Fibroblast of peridontal ligament (primary cell): ENCODE measurements around the gene FLOT2.
"Not testable (repeated sequence)": the region's sequence is repeated elsewhere in the genome, so short reads cannot be mapped to it uniquely, and the experiment has no call there.

Experiments
- DNase-seq: peaks from one replicate; pipeline ENCODE4 v3.0.0-alpha.2; 2010; ENCODE audit errors: extremely low read depth

Gene FLOT2

GRCh38 chr17:28846231-28846630, 51.3 kb downstream of the FLOT2 start:
- DNase-seq: no peak

DNA sequence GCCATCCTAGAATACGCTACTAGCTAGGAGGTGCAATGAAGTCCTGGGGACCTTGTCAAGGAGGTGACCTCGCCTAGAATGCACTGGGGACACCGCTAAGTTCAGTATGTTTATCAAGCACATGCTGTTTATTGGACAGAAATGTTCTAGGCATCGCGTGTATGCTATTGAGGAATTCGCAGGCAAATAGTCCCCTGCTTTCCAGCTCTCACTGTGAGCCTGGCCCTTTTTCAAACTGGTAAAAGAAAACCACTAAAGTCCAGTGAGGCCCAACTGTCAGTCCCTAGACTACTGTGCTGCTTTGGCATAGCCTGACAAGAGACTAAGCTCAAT, 53.8 kb downstream of the FLOT2 start:
- DNase-seq: no peak

DNA sequence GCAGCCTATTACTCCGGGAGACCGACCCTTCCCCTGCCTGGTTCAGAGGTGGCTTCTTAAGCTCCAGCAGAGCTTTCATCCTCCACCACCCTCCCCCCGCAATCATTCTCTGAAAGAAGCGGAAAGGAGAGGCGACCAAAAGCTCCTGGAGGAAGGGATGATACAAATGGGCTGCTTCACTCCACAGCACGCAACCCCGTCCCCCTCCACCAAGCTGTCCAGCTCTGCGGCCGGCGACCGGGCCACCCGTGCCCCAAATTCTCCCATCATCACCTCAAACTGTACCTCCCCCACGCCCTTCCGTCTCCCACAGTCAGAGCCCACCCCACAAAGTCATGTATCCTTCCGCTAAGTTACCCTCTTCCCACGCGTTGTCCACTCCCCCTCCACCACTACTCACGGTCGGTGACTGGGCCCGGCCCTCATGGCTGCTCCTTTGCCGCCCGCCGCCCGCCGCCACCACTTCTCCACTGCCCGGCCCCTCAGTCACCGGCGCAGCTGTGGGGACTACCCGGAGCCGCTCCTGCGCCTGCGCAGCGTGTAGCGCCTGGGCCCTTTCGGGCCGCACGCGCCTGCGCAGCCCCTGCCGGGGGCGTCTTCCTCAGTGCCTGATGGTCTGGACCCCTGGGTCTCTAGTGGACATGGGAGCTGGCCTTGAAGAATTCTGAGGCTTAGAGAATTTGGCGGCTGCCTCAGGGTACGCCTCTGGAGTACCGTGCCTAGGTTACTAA, 55.1 kb downstream of the FLOT2 start, which contains the start of gene FAM222B:
Gene FAM222B (minus strand): TSS at position 509 of the 731 bp plus-strand sequence. CDS start 76,123 bp downstream, outside the sequence.
- peak; percentile 72 for DNase-seq

DNA sequence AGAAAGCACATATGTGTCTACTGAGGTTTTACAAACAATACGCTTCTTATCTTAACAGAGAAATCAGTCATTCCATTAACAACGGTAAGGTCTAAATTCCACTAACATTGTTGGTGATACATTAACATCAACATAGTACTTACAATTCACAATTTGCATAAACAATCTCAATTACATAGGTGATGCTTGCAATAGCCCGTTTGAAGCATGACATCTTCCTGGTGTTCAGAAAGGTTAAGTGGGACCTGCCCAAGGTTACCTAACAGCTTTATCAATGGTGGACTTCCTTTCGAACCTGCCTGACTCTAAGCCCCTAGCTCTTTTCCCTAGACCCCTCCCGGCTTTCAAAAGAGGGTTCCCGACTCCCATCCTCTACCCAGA, 55.6 kb downstream of the FLOT2 start:
- DNase-seq: no peak

GRCh38 chr17:28839221-28839620, 58.3 kb downstream of the FLOT2 start:
- DNase-seq: no peak

DNA sequence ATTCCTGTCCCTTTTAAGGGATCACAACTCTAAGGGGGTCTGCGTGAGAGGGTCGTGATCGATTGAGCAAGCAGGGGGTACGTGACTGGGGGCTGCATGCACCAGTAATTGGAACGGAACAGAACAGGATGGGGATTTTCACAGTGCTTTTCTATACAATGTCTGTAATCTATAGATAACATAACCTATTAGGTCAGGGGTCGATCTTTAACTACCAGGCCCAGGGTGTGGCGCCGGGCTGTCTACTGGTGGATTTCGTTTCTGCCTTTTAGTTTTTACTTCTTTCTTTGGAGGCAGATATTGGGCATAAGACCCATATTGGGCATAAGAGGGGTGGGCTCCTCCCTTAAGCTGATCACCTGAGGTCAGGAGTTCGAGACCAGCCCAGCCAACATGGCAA, 61.0 kb downstream of the FLOT2 start:
- DNase-seq: not testable (repeated sequence)

- no peak for DNase-seq
These were observed 63.1 kb downstream of the FLOT2 start for GRCh38 chr17:28834420-28834819.
